ENCODE results near the gene TLCD1.

The TLCD1 gene

DNA sequence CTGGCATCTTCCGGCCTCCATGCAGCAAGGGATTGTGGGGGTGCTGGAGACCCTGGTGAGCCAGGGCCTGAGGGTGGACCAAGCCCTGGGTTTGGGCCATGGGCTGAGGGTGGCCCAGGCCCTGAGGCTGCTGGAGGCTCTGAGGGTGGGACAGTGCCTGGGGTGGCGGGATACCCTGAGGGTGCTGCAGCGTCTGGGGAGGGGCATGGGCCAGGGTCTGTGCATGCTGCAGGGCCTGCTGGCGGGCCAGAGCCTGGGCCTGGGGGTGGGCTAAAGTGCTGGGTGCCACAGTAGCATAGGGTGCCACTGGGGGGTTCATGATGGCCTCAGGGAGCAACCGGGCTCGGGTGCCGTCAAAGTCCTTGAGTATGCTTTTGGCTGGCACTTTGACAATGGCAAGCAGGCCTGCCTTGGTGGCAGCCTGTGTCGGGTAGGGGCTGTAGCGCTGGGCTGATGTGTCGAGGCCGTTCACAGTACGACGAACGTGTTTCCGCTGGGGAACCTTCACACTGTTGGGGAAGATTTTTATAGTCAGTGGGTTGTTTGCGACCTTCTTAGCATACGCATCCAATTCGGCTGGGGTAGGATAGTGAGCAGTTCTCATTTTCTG is 33.3 kb upstream of the TLCD1 start:
- no peak for DNase-seq (ENCODE audit: low spot score)
- TF ChIP-seq CTCF (IDR thresholded peaks at IDR 0.05; ENCODE audit: extremely low read depth, missing control alignments) = no peak

GRCh38 chr17:28758411-28759121 is 32.5 kb upstream of the TLCD1 start:
- TF ChIP-seq CTCF (IDR thresholded peaks at IDR 0.05; ENCODE audit: extremely low read depth, missing control alignments) = no peak
- no peak for DNase-seq (ENCODE audit: low spot score)

DNA sequence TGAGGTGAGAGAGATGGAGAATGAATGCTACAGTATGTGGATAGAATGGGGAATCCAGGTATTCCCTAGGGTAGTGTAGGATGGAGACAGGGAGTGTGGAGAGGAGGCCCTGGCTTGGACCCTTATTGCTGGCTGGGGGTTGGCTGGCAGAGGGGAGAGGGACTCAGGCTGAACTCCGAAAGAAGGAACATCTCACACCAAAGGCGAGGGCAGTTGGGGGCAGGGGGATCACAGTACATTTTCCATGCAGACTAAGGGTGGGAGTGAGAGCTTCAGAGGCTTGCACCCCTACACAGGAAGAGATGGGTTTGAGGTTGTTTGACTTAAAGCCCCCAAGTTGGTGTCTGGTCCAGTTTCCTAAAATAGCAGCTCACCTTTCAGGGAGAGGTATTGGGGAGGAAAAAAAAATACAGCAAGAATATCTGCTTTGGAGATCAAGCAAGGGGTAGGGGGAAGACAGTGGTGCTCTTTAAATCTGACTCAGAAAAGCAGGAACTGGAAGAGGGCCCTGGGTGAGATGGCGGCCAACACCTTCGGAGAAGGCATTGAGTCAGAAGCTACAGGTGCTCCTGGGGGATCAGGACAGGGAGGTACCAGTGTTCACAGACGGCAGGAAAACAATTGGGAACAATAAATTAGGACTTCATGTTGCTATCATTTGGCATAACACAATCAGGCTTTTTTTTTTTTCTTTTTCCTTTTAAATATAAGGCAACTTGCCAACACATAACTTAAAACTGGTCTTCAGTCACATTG is 30.2 kb upstream of the TLCD1 start:
- DNase-seq (ENCODE audit: low spot score) = no peak
- TF ChIP-seq CTCF (IDR thresholded peaks at IDR 0.05; ENCODE audit: extremely low read depth, missing control alignments) = no peak

DNA sequence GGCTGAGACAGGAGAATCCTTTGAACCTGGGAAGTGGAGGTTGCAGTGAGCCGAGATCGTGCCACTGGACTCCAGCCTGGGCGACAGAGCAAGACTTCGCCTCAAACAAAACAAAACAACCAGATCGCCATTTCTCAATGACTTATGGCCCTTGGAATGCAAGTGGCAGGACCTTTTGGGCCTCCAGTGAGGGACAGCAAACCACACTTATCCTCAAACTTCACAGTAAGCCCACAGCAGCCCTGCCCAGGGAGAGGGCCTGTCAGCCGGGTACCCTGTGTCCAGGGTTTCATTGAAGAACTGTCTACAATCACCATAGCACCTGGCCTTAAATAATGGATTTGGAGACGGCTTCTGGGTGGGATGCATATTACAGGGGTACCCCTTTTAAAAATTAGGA is 29.5 kb upstream of the TLCD1 start:
- DNase-seq (ENCODE audit: low spot score) = no peak
- TF ChIP-seq CTCF (IDR thresholded peaks at IDR 0.05; ENCODE audit: extremely low read depth, missing control alignments) = no peak

- DNase-seq (ENCODE audit: low spot score) = no peak
- TF ChIP-seq CTCF (IDR thresholded peaks at IDR 0.05; ENCODE audit: extremely low read depth, missing control alignments) = no peak
Measured at GRCh38 chr17:28751600-28752366, 25.8 kb upstream of the TLCD1 start.

- peak; percentile 99 for TF ChIP-seq CTCF (IDR thresholded peaks at IDR 0.05; ENCODE audit: extremely low read depth, missing control alignments)
- peak; percentile 85 for DNase-seq (ENCODE audit: low spot score)
Measured at GRCh38 chr17:28750178-28751047, 24.4 kb upstream of the TLCD1 start.
